MM.1S (cell line): Measurements from ENCODE around the gene DMAC2.

Experiments
- DNase-seq: peaks from one replicate; pipeline ENCODE4 v3.0.0-alpha.2; 2015
- H2AFZ ChIP-seq: fragments of 300-600 bp; sonication (generic); 2 replicates; pipeline ENCODE4 v1.6.0; 2016; ENCODE audit warnings: antibody characterized with exemption, low read length
- H3F3A ChIP-seq: fragments of 300-600 bp; sonication (generic); 2 replicates; pipeline ENCODE4 v1.6.1; 2016; ENCODE audit warnings: mild to moderate bottlenecking, antibody characterized with exemption, low read length, moderate library complexity, mixed read lengths; ENCODE audit not compliant: insufficient read depth
- H3K27ac ChIP-seq: fragments of 300-600 bp; sonication (generic); 2 replicates; pipeline ENCODE4 v1.5.1; 2016; ENCODE audit warnings: mild to moderate bottlenecking, low read length
- H3K27me3 ChIP-seq: fragments of 300-600 bp; sonication (generic); replicated peaks from 2 replicates; pipeline ENCODE4 v1.6.0; 2016; ENCODE audit warnings: low read length; ENCODE audit not compliant: insufficient read depth
- H3K36me3 ChIP-seq: fragments of 300-600 bp; sonication (generic); replicated peaks from 2 replicates; pipeline ENCODE4 v1.6.1; 2016; ENCODE audit warnings: mild to moderate bottlenecking, low read length, mixed read lengths; ENCODE audit not compliant: insufficient read depth
- H3K4me1 ChIP-seq: fragments of 300-600 bp; sonication (generic); 2 replicates; pipeline ENCODE4 v1.6.1; 2016; ENCODE audit warnings: low read length, mixed read lengths
- H3K4me2 ChIP-seq: fragments of 300-600 bp; sonication (generic); 2 replicates; pipeline ENCODE4 v1.6.0; 2016; ENCODE audit warnings: low read depth, low read length
- H3K4me3 ChIP-seq: fragments of 300-600 bp; sonication (generic); 2 replicates; pipeline ENCODE4 v1.5.1; 2016; ENCODE audit warnings: low read length, mixed read lengths
- H3K79me2 ChIP-seq: fragments of 300-600 bp; sonication (generic); 2 replicates; pipeline ENCODE4 v1.6.1; 2016; ENCODE audit warnings: mixed run types, low read length, mixed read lengths
- H3K9ac ChIP-seq: fragments of 300-600 bp; sonication (generic); 2 replicates; pipeline ENCODE4 v1.6.1; 2016; ENCODE audit warnings: low read length, mixed read lengths
- H3K9me2 ChIP-seq: fragments of 300-600 bp; sonication (generic); replicated peaks from 2 replicates; pipeline ENCODE4 v1.6.1; 2016; ENCODE audit warnings: mild to moderate bottlenecking, low read length, mixed read lengths; ENCODE audit not compliant: insufficient read depth
- H3K9me3 ChIP-seq: fragments of 300-600 bp; sonication (generic); replicated peaks from 2 replicates; pipeline ENCODE4 v1.6.1; 2016; ENCODE audit warnings: mild to moderate bottlenecking, low read length, mixed read lengths; ENCODE audit not compliant: insufficient read depth
- H4K20me1 ChIP-seq: fragments of 300-600 bp; sonication (generic); 2 replicates; pipeline ENCODE4 v1.6.1; 2016; ENCODE audit warnings: mild to moderate bottlenecking, low read length, moderate library complexity, mixed read lengths; ENCODE audit not compliant: insufficient read depth
- EZH2 ChIP-seq: fragments of 300-600 bp; sonication (generic); optimal IDR thresholded peaks from 2 replicates; pipeline ENCODE3; 2017; ENCODE audit warnings: low read depth, mild to moderate bottlenecking, antibody characterized with exemption, low read length, mixed read lengths
- EZH2phosphoT487 ChIP-seq: fragments of 300-600 bp; sonication (generic); IDR thresholded peaks from 2 replicates; pipeline ENCODE4 v1.6.1; 2018; ENCODE audit warnings: antibody characterized with exemption, low read length
- TF ChIP-seq, protein P1 (sequence below): fragments of 300-600 bp; sonication (generic); IDR thresholded peaks from 2 replicates; pipeline ENCODE4 v1.5.1; 2016; ENCODE audit warnings: antibody characterized with exemption, low read length, mixed read lengths

The DMAC2 gene

DNA sequence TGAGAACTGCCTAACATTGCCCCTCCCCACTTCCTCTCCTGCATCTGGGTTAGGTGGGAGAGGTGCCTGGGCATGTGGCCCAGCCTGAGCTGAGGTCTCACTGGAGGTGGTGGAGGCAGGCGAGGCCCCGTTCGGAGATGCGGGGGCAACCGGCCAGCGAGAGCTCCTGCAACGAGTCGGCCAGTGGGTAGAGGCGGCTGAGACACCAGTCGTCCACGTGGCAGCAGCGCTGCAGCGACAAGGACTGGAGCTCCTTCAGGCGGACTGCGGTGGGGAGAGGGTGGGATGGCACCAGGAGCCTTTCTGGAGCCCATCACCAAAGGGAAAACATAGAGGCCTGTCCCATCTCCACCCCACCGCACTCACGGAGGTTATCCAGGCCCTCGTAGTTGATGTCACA lies 6.5 kb downstream of the DMAC2 start:
- Histone ChIP-seq H3K9me3 (no peaks in the 10 kb centered on the region), H3K4me2 (no peak overlapping the region), H3K9ac (no peak overlapping the region), H4K20me1 (no peaks in the 10 kb centered on the region), H3K4me3 (no peak overlapping the region), H3K9me2 (no peaks in the 10 kb centered on the region), H3K27ac (no peak overlapping the region), H3K4me1 (no peaks in the 10 kb centered on the region), H3K36me3 (no peaks in the 10 kb centered on the region), H3K27me3 (no peaks in the 10 kb centered on the region), H3F3A (no peaks in the 10 kb centered on the region), H3K79me2 (peaks cover 4% of the 10 kb centered on the region), H2AFZ (no peak overlapping the region)
- no peak for DNase-seq
- TF ChIP-seq EZH2phosphoT487 (no peak), EZH2 (no peak)
- TF ChIP-seq, protein P1, sequence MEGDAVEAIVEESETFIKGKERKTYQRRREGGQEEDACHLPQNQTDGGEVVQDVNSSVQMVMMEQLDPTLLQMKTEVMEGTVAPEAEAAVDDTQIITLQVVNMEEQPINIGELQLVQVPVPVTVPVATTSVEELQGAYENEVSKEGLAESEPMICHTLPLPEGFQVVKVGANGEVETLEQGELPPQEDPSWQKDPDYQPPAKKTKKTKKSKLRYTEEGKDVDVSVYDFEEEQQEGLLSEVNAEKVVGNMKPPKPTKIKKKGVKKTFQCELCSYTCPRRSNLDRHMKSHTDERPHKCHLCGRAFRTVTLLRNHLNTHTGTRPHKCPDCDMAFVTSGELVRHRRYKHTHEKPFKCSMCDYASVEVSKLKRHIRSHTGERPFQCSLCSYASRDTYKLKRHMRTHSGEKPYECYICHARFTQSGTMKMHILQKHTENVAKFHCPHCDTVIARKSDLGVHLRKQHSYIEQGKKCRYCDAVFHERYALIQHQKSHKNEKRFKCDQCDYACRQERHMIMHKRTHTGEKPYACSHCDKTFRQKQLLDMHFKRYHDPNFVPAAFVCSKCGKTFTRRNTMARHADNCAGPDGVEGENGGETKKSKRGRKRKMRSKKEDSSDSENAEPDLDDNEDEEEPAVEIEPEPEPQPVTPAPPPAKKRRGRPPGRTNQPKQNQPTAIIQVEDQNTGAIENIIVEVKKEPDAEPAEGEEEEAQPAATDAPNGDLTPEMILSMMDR = no peak

DNA sequence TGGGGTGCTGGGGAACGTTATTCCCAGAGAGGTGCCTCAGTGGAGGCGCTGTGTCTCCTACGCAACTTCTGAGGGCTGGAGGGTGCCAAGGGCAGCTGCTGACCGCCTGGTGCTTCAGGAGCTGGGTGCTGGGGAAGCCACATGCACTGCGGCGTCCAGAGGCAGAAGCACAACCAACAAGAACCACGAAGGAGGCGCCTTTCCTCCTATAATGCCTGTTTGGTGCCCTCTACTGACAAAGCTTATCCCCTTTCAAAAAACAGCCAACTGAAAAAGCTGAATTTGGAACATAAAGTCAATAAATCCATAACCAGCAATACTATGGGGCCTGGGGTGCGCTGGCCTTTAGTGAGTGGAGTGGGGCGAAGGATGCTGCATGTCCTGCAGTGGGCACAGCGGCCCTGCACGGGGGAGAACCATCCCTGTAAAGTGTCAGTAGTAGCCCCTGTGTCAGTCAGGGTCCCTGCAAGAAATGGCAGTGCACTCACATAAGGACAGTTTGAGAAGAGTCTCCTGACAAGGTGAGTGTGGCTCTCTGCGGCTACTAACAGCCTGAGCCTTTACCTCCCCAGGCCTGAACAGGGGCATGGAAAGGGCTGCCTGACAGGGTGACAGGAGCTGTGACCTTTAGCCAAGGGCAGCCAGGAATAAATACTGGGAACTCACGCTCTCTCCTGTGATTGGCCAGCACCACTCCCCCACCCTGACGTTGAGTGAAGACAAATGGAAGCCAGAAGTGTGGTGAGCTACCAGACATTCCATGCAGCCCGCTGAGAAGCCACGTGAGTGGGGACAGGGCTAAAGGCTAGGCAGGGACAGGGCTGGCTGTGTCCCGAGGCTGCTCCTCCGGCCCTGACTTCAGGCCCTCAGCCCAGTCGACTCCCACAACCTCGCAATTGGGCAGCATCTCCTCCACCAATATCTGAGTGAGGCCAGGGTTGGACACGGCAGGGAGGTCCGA lies 8.0 kb downstream of the DMAC2 start:
- H3K9me3 ChIP-seq = no peaks in the 10 kb centered on the region
- H3K9me2 ChIP-seq = no peaks in the 10 kb centered on the region
- no peak overlapping the region for H3K9ac ChIP-seq
- no peaks in the 10 kb centered on the region for H3K27me3 ChIP-seq
- H3F3A ChIP-seq = no peaks in the 10 kb centered on the region
- TF ChIP-seq EZH2 (no peak), EZH2phosphoT487 (no peak)
- TF ChIP-seq, protein P1 = no peak
- H3K4me1 ChIP-seq = no peaks in the 10 kb centered on the region
- no peak overlapping the region for H3K4me2 ChIP-seq
- H2AFZ ChIP-seq = no peak overlapping the region
- no peak for DNase-seq
- H3K4me3 ChIP-seq = no peak overlapping the region
- no peaks in the 10 kb centered on the region for H4K20me1 ChIP-seq
- no peaks in the 10 kb centered on the region for H3K79me2 ChIP-seq
- H3K36me3 ChIP-seq = no peaks in the 10 kb centered on the region
- no peak overlapping the region for H3K27ac ChIP-seq

DNA sequence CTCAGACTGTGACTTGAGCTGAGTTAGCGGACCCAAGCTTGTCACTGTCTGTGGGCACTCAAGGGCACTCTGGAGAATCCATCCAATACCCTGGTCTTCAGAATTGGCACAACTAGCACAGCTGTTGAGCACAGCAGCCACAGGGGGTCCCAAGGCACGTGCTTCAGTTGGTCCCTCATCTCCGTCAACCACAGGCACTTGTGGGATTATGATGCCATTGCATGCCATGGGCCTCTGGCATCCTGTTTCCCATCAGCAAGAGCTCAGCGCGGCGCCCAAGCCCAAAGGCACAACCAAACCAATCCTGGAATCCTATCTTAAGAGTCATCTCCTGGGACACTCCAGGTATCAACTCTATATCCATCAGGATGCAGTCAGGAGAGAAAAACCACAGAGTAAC lies 8.8 kb downstream of the DMAC2 start:
- H2AFZ ChIP-seq = no peak overlapping the region
- no peak overlapping the region for H3K27ac ChIP-seq
- no peaks in the 10 kb centered on the region for H3K27me3 ChIP-seq
- H3K4me1 ChIP-seq = no peaks in the 10 kb centered on the region
- H3K36me3 ChIP-seq = no peaks in the 10 kb centered on the region
- H3K4me2 ChIP-seq = no peak overlapping the region
- H3K79me2 ChIP-seq = no peaks in the 10 kb centered on the region
- H3K4me3 ChIP-seq = no peak overlapping the region
- no peak for TF ChIP-seq EZH2
- H3K9me2 ChIP-seq = no peaks in the 10 kb centered on the region
- no peak overlapping the region for H3K9ac ChIP-seq
- H3F3A ChIP-seq = no peaks in the 10 kb centered on the region
- no peaks in the 10 kb centered on the region for H4K20me1 ChIP-seq
- no peaks in the 10 kb centered on the region for H3K9me3 ChIP-seq
- no peak for DNase-seq

DNA sequence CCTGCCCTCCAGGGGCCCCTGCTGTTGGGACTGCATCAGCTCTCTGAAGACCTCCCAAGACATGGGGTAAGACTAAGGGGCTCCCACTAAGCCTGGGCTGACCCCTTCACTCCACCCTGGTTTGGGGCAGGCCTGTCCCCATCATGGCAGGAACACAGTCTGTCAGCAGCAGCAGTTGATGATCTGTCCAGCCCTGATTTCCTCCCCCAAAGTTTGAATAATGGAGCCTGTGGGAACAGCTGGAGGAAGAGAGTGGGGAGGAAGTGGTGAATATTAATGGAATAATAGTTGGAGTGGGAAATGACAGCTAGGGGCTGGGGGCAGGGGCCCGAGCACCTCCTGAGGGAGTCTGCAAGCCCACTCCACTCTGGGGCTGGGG lies 11.2 kb downstream of the DMAC2 start:
- Histone ChIP-seq H3K27me3 (no peaks in the 10 kb centered on the region), H3K27ac (no peak overlapping the region), H3F3A (no peaks in the 10 kb centered on the region), H3K9me2 (no peaks in the 10 kb centered on the region), H3K9ac (no peak overlapping the region), H3K79me2 (no peaks in the 10 kb centered on the region), H4K20me1 (no peaks in the 10 kb centered on the region), H2AFZ (no peak overlapping the region), H3K4me3 (no peak overlapping the region), H3K4me2 (no peak overlapping the region), H3K4me1 (no peaks in the 10 kb centered on the region), H3K9me3 (no peaks in the 10 kb centered on the region), H3K36me3 (no peaks in the 10 kb centered on the region)
- TF ChIP-seq, protein P1 = no peak
- TF ChIP-seq EZH2 (no peak), EZH2phosphoT487 (no peak)
- DNase-seq = no peak
